NCI-H2196 (cell line): ENCODE results near the gene AKR1E2.

Source experiments
- DNase-seq: peaks from one replicate; lab custom pipeline; 2025; ENCODE audit not compliant: unreplicated experiment; lab: John Stamatoyannopoulos, UW

Gene AKR1E2

GRCh38 chr10:4825868-4826791 lies at the start of gene AKR1E2:
AKR1E2 (plus strand) TSS chr10:4826207; CDS start chr10:4826325, 118 bp downstream.
- no peak for DNase-seq

GRCh38 chr10:4776234-4776638 lies 49.8 kb upstream of the AKR1E2 start:
- DNase-seq: no peak

GRCh38 chr10:4778761-4779160 lies 47.2 kb upstream of the AKR1E2 start:
- no peak for DNase-seq

GRCh38 chr10:4780091-4780490 lies 45.9 kb upstream of the AKR1E2 start:
- no peak for DNase-seq

- no peak for DNase-seq
These were observed 45.2 kb upstream of the AKR1E2 start for GRCh38 chr10:4780782-4781181.

- DNase-seq: no peak
These were observed 44.1 kb upstream of the AKR1E2 start for GRCh38 chr10:4781955-4782354.

GRCh38 chr10:4784667-4785333 lies 41.2 kb upstream of the AKR1E2 start:
- DNase-seq: no peak

- DNase-seq: no peak
These were observed 39.8 kb upstream of the AKR1E2 start for GRCh38 chr10:4786043-4786839.

GRCh38 chr10:4790045-4790444 lies 36.0 kb upstream of the AKR1E2 start:
- no peak for DNase-seq

- DNase-seq: no peak
These were observed 35.1 kb upstream of the AKR1E2 start for GRCh38 chr10:4790922-4791321.

- no peak for DNase-seq
These were observed 33.6 kb upstream of the AKR1E2 start for GRCh38 chr10:4792381-4792780.

GRCh38 chr10:4801405-4801804 lies 24.6 kb upstream of the AKR1E2 start:
- no peak for DNase-seq

- no peak for DNase-seq
These were observed 23.1 kb upstream of the AKR1E2 start for GRCh38 chr10:4802711-4803487.

- DNase-seq: no peak
These were observed 22.2 kb upstream of the AKR1E2 start for GRCh38 chr10:4803822-4804221.

GRCh38 chr10:4804465-4804864 lies 21.5 kb upstream of the AKR1E2 start:
- no peak for DNase-seq

GRCh38 chr10:4806534-4806933 lies 19.5 kb upstream of the AKR1E2 start:
- DNase-seq: no peak

- DNase-seq: no peak
These were observed 18.1 kb upstream of the AKR1E2 start for GRCh38 chr10:4807761-4808507.

GRCh38 chr10:4809156-4809555 lies 16.9 kb upstream of the AKR1E2 start:
- no peak for DNase-seq

- no peak for DNase-seq
These were observed 15.9 kb upstream of the AKR1E2 start for GRCh38 chr10:4810092-4810491.

GRCh38 chr10:4812046-4812445 lies 14.0 kb upstream of the AKR1E2 start:
- DNase-seq: no peak
